Ovary (tissue), 9 donors: ENCODE measurements around the gene EXOSC5. TPM values are rescaled to one million over a fixed set of nuclear protein-coding genes. Genes with fewer than 3 reads are reported as not detected.
A peak's percentile ranks its signal among the peaks of the same experiment; 100 is the strongest.

ENCODE experiments used
- DNase-seq, 5 donors: peaks; one replicate each; pipeline ENCODE4 v3.0.0-alpha.2; 2019 to 2020
- H3K27ac ChIP-seq, 2 donors: fragments of 200-600 bp; one replicate each; pipeline versions ENCODE4 v1.5.1 to v1.8.0; 2019 to 2022
- H3K27me3 ChIP-seq: fragments of 200-600 bp; one replicate; pipeline ENCODE4 v1.8.0; 2022
- H3K36me3 ChIP-seq: fragments of 200-600 bp; sonication (generic); one replicate; pipeline ENCODE4 v1.5.1; 2019
- H3K4me1 ChIP-seq: one replicate; pipeline ENCODE4 v1.8.1; 2013; ENCODE audit warnings: mild to moderate bottlenecking, moderate library complexity; ENCODE audit not compliant: insufficient read depth
- H3K4me3 ChIP-seq: fragments of 200-600 bp; sonication (generic); one replicate; pipeline ENCODE4 v1.5.1; 2017
- H3K9me3 ChIP-seq, 2 donors: fragments of 200-600 bp in 1 of 2; sonication (generic) in 1 of 2; one replicate each; pipeline versions ENCODE4 v1.5.1 to v1.8.1; 2013 to 2019; ENCODE audit warnings: mild to moderate bottlenecking in 1 of 2, moderate library complexity in 1 of 2
- EP300 ChIP-seq: sonication (generic); formaldehyde crosslinking; IDR thresholded peaks from one replicate; pipeline ENCODE4 v1.6.1; 2017; ENCODE audit warnings: antibody characterized with exemption
- POLR2A ChIP-seq: fragments of 450-650 bp; IDR thresholded peaks from one replicate; pipeline ENCODE4 v1.6.1; 2017; ENCODE audit warnings: antibody characterized with exemption, mild to moderate bottlenecking, moderate library complexity
- WGBS, 3 donors: extraction: QIAGEN DNeasy Blood & Tissue Kit in 1 of 3; methylation state at CpG; one replicate each; pipeline versions ENCODE4 v1.1.5 to v1.1.7; 2013 to 2017; 5-methylcytosine and 5-hydroxymethylcytosine counted together
- intact Hi-C, 4 donors: fragments of 100-400 bp; cut with DNase I; formaldehyde crosslinking; loops; one replicate each; pipeline versions ENCODE4 v1.11.0 to v1.15.1; 2022 to 2023
- polyA plus RNA-seq, 2 donors: library from polyadenylated mRNA; stranded (reverse); fragments of 200-250 nt in 1 of 2; fragments of 350-450 nt in 1 of 2; fragmentation: Illumina TruSeq in 1 of 2; extraction: RNeasy Lipid Tissue Mini Kit (QIAGEN cat#74804) in 1 of 2; gene quantifications; one replicate each; pipeline ENCODE4 v1.2.3, GENCODE V29; 2013 to 2014
- total RNA-seq, 7 donors: library from RNA; depleted of rRNA in 2 of 7; stranded (reverse); fragments of >200 nt in 2 of 7; fragmentation: NEBNext Ultra II Directional in 3 of 7; extraction: Animal tissue kit (Norgen Biotek cat#: 25700) in 3 of 7; gene quantifications; one replicate each; pipeline versions ENCODE4 v1.1.0 to v1.2.4, GENCODE V29; 2016 to 2023
- TF ChIP-seq, protein P1 (sequence below), 3 donors: fragments of 450-650 bp in 2 of 3; fragments of 200-600 bp in 1 of 3; IDR thresholded peaks; one replicate each; pipeline versions ENCODE4 v1.5.1 to v1.8.0; 2016 to 2022; ENCODE audit warnings: antibody characterized with exemption in 3 of 3, mild to moderate bottlenecking in 1 of 3
- donor health status: DM: no; HTN: no; CAD: no; lungs with moderate emphysema.
- donor health status: DM: no; HTN: no; CAD: no.
- donor health status: Bipolar disorder and iron deficiency.
- donor health status: DM: yes; HTN: yes; CAD: no.
- donor health status: DM: no; HTN: no; CAD: no.
- donor health status: DM: yes; HTN: yes; CAD: no.

Gene EXOSC5
- total and polyA plus RNA-seq, 9 donors, result 1.5 to 25.0 (median 13.8) TPM

DNA sequence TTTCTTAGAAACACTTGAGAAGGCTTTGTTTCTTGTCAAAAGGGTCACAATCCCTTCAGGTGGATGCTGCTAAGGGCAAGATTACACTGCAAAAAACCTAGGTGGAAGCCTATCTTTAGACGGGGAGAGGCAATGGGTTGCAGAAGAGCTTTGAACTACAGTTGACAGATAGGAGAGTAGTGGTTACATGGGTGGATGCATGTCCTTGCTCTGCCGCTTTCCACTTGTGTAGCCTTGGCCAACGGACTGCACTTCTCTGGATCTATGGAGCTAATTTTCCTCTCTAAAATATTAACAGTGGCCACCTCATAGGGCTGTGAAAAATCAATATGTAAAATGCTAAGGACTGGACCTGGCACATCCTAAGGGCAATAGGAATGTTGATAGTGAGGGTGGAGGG, 1.4 kb upstream of the EXOSC5 start:
- Histone ChIP-seq H3K27ac (no peak overlapping the region), H3K27me3 (no peaks in the 10 kb centered on the region), H3K9me3 (no peaks in the 10 kb centered on the region), H3K36me3 (no peaks in the 10 kb centered on the region), H3K4me1 (peaks cover 5% of the 10 kb centered on the region), H3K4me3 (peak overlapping the region; percentile 98)
- TF ChIP-seq POLR2A (no peak), EP300 (no peak)
- TF ChIP-seq, protein P1, sequence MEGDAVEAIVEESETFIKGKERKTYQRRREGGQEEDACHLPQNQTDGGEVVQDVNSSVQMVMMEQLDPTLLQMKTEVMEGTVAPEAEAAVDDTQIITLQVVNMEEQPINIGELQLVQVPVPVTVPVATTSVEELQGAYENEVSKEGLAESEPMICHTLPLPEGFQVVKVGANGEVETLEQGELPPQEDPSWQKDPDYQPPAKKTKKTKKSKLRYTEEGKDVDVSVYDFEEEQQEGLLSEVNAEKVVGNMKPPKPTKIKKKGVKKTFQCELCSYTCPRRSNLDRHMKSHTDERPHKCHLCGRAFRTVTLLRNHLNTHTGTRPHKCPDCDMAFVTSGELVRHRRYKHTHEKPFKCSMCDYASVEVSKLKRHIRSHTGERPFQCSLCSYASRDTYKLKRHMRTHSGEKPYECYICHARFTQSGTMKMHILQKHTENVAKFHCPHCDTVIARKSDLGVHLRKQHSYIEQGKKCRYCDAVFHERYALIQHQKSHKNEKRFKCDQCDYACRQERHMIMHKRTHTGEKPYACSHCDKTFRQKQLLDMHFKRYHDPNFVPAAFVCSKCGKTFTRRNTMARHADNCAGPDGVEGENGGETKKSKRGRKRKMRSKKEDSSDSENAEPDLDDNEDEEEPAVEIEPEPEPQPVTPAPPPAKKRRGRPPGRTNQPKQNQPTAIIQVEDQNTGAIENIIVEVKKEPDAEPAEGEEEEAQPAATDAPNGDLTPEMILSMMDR (IDR thresholded peaks at IDR 0.05), result no peak
- WGBS, 3 donors, result 24 to 44% (median 26%) methylated on average over 3 of the region's 3 CpGs
- no peak for DNase-seq
- intact Hi-C loops, result no loop called here

DNA sequence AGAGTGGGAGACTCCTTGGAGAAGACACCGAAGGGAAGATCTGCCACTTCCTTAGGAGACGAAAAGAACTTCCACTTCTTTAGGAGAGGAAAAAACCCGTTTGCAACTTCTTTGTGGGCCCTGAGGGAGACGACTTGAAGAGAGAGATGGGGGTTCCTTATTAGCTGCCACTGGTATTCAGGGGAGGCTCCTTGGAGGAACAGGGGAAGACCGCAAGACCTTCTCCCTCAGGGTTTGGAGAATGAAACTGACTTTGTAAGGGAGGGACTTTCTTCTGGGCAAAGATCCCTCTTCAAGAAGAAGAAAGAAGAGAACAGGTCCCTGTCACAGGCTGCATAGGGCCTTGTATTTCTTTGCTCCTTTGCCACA, 875 bp upstream of the EXOSC5 start:
- DNase-seq, result no peak
- Histone ChIP-seq H3K36me3 (no peaks in the 10 kb centered on the region), H3K4me3 (peak overlapping the region; percentile 98), H3K9me3 (no peaks in the 10 kb centered on the region), H3K4me1 (peaks cover 5% of the 10 kb centered on the region), H3K27me3 (no peaks in the 10 kb centered on the region), H3K27ac (peak overlapping the region; percentile 1 to 84)
- WGBS, 3 donors, result 0 to 1% (median 0%) methylated on average over 5 of the region's 5 CpGs
- intact Hi-C loops, result no loop called here
- no peak for TF ChIP-seq POLR2A

DNA sequence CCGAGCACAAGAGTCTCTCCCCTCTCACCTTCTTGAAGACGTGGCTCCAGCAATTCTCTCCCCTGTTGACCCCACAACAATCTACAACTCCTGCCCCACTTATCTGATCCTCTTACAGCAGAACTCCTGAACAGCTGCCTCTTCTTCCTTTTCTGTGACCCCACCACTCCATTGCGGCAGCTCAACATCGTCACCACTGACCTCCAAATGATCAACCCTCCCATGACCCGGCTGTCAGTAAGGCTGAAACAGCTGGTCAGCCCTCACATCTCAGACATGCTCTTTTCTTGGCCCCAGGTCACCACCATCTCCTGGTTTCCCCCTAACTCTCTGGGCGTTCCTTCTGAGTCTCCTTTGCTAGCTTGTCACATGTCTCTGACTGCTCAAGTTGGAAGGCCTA, 1.8 kb downstream of the EXOSC5 start:
- DNase-seq, result no peak
- TF ChIP-seq EP300 (no peak), POLR2A (no peak)
- TF ChIP-seq, protein P1 (IDR thresholded peaks at IDR 0.05), result no peak
- no peak overlapping the region for H3K27ac ChIP-seq
- no peaks in the 10 kb centered on the region for H3K36me3 ChIP-seq
- H3K27me3 ChIP-seq, result no peaks in the 10 kb centered on the region
- intact Hi-C loops, result no loop called here
- H3K4me1 ChIP-seq, result peaks cover 5% of the 10 kb centered on the region
- no peaks in the 10 kb centered on the region for H3K9me3 ChIP-seq
- WGBS, 3 donors, result 63 to 71% (median 66%) methylated on average over 6 of the region's 6 CpGs
- H3K4me3 ChIP-seq, result no peak overlapping the region

- TF ChIP-seq, protein P1 (IDR thresholded peaks at IDR 0.05), result no peak
- TF ChIP-seq POLR2A, result no peak
- no peak for TF ChIP-seq EP300
- no peaks in the 10 kb centered on the region for H3K36me3 ChIP-seq
- H3K4me3 ChIP-seq, result no peak overlapping the region
- H3K27ac ChIP-seq, result no peak overlapping the region
- peaks cover 2% of the 10 kb centered on the region for H3K4me1 ChIP-seq
- no peaks in the 10 kb centered on the region for H3K27me3 ChIP-seq
- no peaks in the 10 kb centered on the region for H3K9me3 ChIP-seq
- 67 to 80% (median 74%) methylated on average over 12 of the region's 12 CpGs for WGBS, 3 donors
- DNase-seq, result no peak
- intact Hi-C loops, result no loop called here
Observed at GRCh38 chr19:41392775-41393174, 4.4 kb downstream of the EXOSC5 start.

GRCh38 chr19:41391618-41392017, 5.5 kb downstream of the EXOSC5 start:
- no peaks in the 10 kb centered on the region for H3K9me3 ChIP-seq
- H3K27me3 ChIP-seq, result no peaks in the 10 kb centered on the region
- DNase-seq, result no peak
- TF ChIP-seq EP300 (no peak), POLR2A (no peak)
- TF ChIP-seq, protein P1 (IDR thresholded peaks at IDR 0.05), result no peak
- no peak overlapping the region for H3K4me3 ChIP-seq
- WGBS, 3 donors, result 84 to 90% (median 86%) methylated on average over 11 of the region's 11 CpGs
- peaks cover 2% of the 10 kb centered on the region for H3K4me1 ChIP-seq
- H3K36me3 ChIP-seq, result no peaks in the 10 kb centered on the region
- H3K27ac ChIP-seq, result no peak overlapping the region
- intact Hi-C loops, result no loop called here
